Activated CD8-positive, alpha-beta T cell treated with anti-CD3 and anti-CD28 coated beads for 36 hours (primary cell): Measurements from ENCODE around the gene AMBRA1. TPM values are rescaled to one million over a fixed set of nuclear protein-coding genes. Genes with fewer than 3 reads are reported as not detected.
A peak's percentile ranks its signal among the peaks of the same experiment; 100 is the strongest.

Source experiments
- ATAC-seq: fragments of 200-7000 bp; cut with Tn5 transposase; one replicate; pipeline ENCODE4 v1.10.0; 2021; ENCODE audit warnings: mild to moderate bottlenecking, moderate library complexity
- CTCF ChIA-PET: fragments of 350-600 bp; sonication (Branson Sonifier 250); formaldehyde crosslinking; loops from one replicate; lab custom pipeline; 2021; ENCODE audit warnings: antibody characterized with exemption; lab: Charles Lee
- POLR2A ChIA-PET: fragments of 350-600 bp; sonication (Branson Sonifier 250); formaldehyde crosslinking; loops from one replicate; lab custom pipeline; 2021; ENCODE audit warnings: antibody characterized with exemption; lab: Charles Lee
- DNase-seq: peaks from one replicate; pipeline ENCODE4 v3.0.0-alpha.2; 2020
- H3K27ac Mint-ChIP-seq: one replicate; pipeline ENCODE4 v1.8.0; 2021; ENCODE audit warnings: mild to moderate bottlenecking, mixed read lengths
- H3K27me3 Mint-ChIP-seq: one replicate; pipeline ENCODE4 v1.8.0; 2021; ENCODE audit warnings: mixed read lengths
- H3K36me3 Mint-ChIP-seq: one replicate; pipeline ENCODE4 v1.8.0; 2021; ENCODE audit warnings: low read depth, mixed read lengths
- H3K4me1 Mint-ChIP-seq: one replicate; pipeline ENCODE4 v1.8.0; 2021; ENCODE audit warnings: low read depth, mixed read lengths
- H3K4me3 Mint-ChIP-seq: one replicate; pipeline ENCODE4 v1.8.0; 2021; ENCODE audit warnings: mild to moderate bottlenecking, moderate library complexity, mixed read lengths
- H3K9me3 Mint-ChIP-seq: one replicate; pipeline ENCODE4 v1.8.0; 2021; ENCODE audit warnings: mixed read lengths
- CTCF ChIP-seq: fragments of 200-600 bp; IDR thresholded peaks from one replicate; pipeline ENCODE4 v1.8.0; 2022; ENCODE audit warnings: antibody characterized with exemption, mild to moderate bottlenecking
- intact Hi-C: fragments of 100-400 bp; cut with micrococcal nuclease; formaldehyde crosslinking; loops from one replicate; pipeline ENCODE4 v1.10.0; 2022
- total RNA-seq, 2 experiments: library from RNA; stranded (reverse); gene quantifications; one replicate each; pipeline ENCODE4 v1.2.3, GENCODE V29; 2021

AMBRA1 gene
- total RNA-seq, 2 experiments from 2014 or later: 24.0 to 24.1 TPM

GRCh38 chr11:46389450-46390330, 204.1 kb downstream of the AMBRA1 start:
- CTCF ChIA-PET: interaction anchor here (0.8 to 4.1 kb wide), 29 partner anchors 9 to 413 kb away, joined by 3 to 34 read pairs (median 5); partner anchors contain the start of genes ARHGAP1, ATG13, DGKZ and MDK
- peaks cover 59% of the 10 kb centered on the region for H3K27me3 Mint-ChIP-seq
- peak; percentile 73 for DNase-seq
- intact Hi-C loops: loop anchor here (5.0 kb wide), 1 partner anchor 148 kb away; no protein-coding TSS in a partner anchor
- peaks cover 25% of the 10 kb centered on the region for H3K4me1 Mint-ChIP-seq
- peak; percentile 55 for ATAC-seq
- TF ChIP-seq CTCF: peak; percentile 82
- POLR2A ChIA-PET: interaction anchor here (0.7 to 2.0 kb wide), 2 partner anchors 21 to 24 kb away, joined by 3 to 6 read pairs; no protein-coding TSS in a partner anchor
- H3K27ac Mint-ChIP-seq: no peak overlapping the region
- no peaks in the 10 kb centered on the region for H3K9me3 Mint-ChIP-seq
- peak overlapping the region; percentile 54 for H3K4me3 Mint-ChIP-seq
- H3K36me3 Mint-ChIP-seq: no peaks in the 10 kb centered on the region

- intact Hi-C loops: no loop called here
- H3K4me3 Mint-ChIP-seq: no peak overlapping the region
- no peak overlapping the region for H3K27ac Mint-ChIP-seq
- no peaks in the 10 kb centered on the region for H3K36me3 Mint-ChIP-seq
- DNase-seq: no peak
- CTCF ChIA-PET: interaction anchor here (0.8 to 4.1 kb wide), 32 partner anchors 8 to 412 kb away, joined by 3 to 34 read pairs (median 5); partner anchors contain the start of genes ARHGAP1, ATG13, MDK and ZNF408
- POLR2A ChIA-PET: interaction anchor here (0.7 to 2.0 kb wide), 4 partner anchors 11 to 56 kb away, joined by 3 to 6 read pairs (median 3); no protein-coding TSS in a partner anchor
- no peak for ATAC-seq
- no peak for TF ChIP-seq CTCF
- no peaks in the 10 kb centered on the region for H3K9me3 Mint-ChIP-seq
- H3K27me3 Mint-ChIP-seq: peaks cover 62% of the 10 kb centered on the region
- peaks cover 25% of the 10 kb centered on the region for H3K4me1 Mint-ChIP-seq
Measured at GRCh38 chr11:46388619-46389449, 205.0 kb downstream of the AMBRA1 start.

- no peak overlapping the region for H3K4me3 Mint-ChIP-seq
- peaks cover 57% of the 10 kb centered on the region for H3K27me3 Mint-ChIP-seq
- H3K36me3 Mint-ChIP-seq: no peaks in the 10 kb centered on the region
- ChIA-PET CTCF (interaction anchor here (0.8 to 4.1 kb wide), 24 partner anchors 10 to 313 kb away, joined by 3 to 34 read pairs (median 5); partner anchors contain the start of genes ARHGAP1, ATG13, HARBI1 and ZNF408), POLR2A (interaction anchor here (1.0 to 1.2 kb wide), 3 partner anchors 10 to 67 kb away, joined by 3 to 4 read pairs (median 3); no protein-coding TSS in a partner anchor)
- H3K27ac Mint-ChIP-seq: no peak overlapping the region
- ATAC-seq (peak; percentile 7), DNase-seq (peak; percentile 27)
- no peak for TF ChIP-seq CTCF
- H3K9me3 Mint-ChIP-seq: no peaks in the 10 kb centered on the region
- H3K4me1 Mint-ChIP-seq: peaks cover 24% of the 10 kb centered on the region
- intact Hi-C loops: no loop called here
Measured at GRCh38 chr11:46387919-46388618, 205.8 kb downstream of the AMBRA1 start.

- H3K27ac Mint-ChIP-seq: no peak overlapping the region
- no peaks in the 10 kb centered on the region for H3K9me3 Mint-ChIP-seq
- intact Hi-C loops: no loop called here
- CTCF ChIA-PET: interaction anchor here (1.0 to 4.1 kb wide), 8 partner anchors 11 to 230 kb away, joined by 3 to 34 read pairs (median 4); partner anchors contain the start of genes ATG13 and HARBI1
- no peak for ATAC-seq
- no peak overlapping the region for H3K4me3 Mint-ChIP-seq
- no peaks in the 10 kb centered on the region for H3K36me3 Mint-ChIP-seq
- DNase-seq: no peak
- peaks cover 52% of the 10 kb centered on the region for H3K27me3 Mint-ChIP-seq
- peaks cover 18% of the 10 kb centered on the region for H3K4me1 Mint-ChIP-seq
- no peak for TF ChIP-seq CTCF
- POLR2A ChIA-PET: interaction anchor here (1.0 to 1.1 kb wide), 2 partner anchors 10 to 67 kb away, joined by 3 to 4 read pairs; no protein-coding TSS in a partner anchor
Measured at GRCh38 chr11:46387456-46387855, 206.4 kb downstream of the AMBRA1 start.
